NCI-H345 treated with DMSO at 0.1 percent for 48 hours (cell line): ENCODE results near the gene NFE2L2.
"Not testable (repeated sequence)": the region's sequence is repeated elsewhere in the genome, so short reads cannot be mapped to it uniquely, and the experiment has no call there.

ENCODE experiments used
- DNase-seq: peaks from one replicate; lab custom pipeline; 2025; ENCODE audit not compliant: unreplicated experiment; lab: John Stamatoyannopoulos, UW

NFE2L2 gene

DNA sequence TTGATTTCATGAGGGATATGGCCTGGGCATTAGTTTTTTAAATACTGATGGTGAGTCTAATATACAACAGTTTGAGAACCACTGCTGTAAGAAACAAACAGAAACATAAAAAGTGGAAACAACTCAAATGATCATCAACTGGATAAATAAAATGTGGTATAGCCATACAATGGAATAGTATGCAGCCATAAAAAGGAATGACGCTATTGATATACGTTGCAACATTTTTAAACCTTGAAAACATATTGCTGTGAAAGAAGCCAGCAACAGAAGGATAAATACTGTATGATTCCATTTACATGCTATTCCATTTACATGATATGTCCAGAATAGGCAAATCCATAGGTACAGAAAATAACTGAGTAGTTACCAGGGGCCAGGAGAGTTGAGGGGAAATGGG, 6.5 kb downstream of the NFE2L2 start:
- no peak for DNase-seq

GRCh38 chr2:177257471-177257870, 7.1 kb downstream of the NFE2L2 start:
- no peak for DNase-seq

- DNase-seq = no peak
Observed at GRCh38 chr2:177256695-177257094, 7.8 kb downstream of the NFE2L2 start.

GRCh38 chr2:177256026-177256425, 8.5 kb downstream of the NFE2L2 start:
- no peak for DNase-seq

DNA sequence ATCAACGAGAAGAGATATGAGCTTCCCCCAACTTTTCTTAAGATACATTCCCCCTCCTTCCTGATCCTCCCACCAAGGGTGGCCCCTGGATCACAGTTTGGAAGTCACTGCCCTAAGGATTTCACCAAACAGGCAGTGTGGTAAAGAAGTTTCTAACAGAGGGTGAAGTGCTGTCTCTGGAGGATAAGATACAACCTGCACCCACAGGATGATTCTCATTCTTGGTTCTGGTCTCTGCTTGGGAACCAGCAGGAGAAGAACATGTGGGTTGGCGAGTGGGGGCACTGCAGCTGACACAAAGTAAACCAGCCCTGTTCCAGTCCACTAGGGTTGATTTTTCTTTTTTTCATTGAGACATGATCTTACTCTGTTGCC, 9.3 kb downstream of the NFE2L2 start:
- DNase-seq = no peak

DNA sequence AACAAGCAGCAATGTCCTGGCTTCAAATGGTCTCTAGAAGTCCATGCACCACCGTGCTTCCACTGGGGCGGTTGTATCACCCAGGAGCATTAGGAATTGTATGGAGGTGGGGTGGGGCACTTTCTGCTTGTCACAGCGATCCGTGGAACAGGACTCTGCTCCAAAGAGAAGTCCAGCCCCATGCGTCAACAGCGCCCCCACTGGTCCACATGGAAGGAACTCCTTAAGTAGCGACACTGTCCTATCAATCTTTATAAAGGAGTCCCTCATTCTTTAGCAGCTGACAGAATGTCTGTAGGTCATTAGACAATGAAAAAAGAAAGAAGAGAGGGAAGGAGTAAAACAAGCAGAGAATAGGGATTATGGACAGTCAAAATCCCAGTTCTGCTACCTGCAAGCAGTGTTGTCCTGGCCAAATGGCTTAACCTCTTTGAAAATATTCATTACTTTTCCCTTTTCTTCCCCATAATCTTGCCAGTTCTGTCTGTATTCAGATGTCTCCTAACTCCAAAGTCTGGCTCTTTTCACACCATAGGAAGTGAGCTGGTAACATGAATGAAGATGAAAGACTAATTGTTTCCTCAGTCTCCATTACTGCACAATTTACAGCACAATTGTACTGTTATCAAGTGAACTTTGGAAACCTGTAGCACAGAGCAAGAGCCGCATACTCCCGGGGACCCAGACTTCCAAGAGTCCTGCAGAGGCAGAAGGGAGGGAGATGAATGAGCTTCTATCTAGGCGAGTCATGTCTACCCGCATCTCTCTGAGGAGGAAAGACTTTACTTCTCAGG, 9.9 kb downstream of the NFE2L2 start:
- DNase-seq = no peak

- DNase-seq = no peak
Observed at GRCh38 chr2:177253704-177254103, 10.8 kb downstream of the NFE2L2 start.

GRCh38 chr2:177252808-177253531, 11.6 kb downstream of the NFE2L2 start:
- no peak for DNase-seq

DNA sequence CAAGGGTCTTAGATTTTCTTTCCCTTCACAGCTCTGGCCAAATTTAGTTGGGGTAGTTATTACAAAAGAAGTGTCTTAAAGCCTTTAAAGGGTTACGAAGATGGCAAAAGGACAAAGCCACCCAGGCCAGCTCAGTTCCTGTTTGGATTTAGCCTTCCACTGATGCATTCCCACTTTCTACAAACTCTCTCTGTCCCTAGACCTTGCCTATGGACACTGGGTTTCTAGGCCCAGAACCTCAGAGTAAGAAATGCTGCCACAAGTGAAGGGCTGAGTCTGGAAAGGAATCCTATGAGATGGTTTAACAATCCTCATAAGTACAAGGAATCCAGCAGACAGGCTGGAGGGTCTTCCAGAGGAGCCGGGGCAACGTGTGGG, 13.4 kb downstream of the NFE2L2 start:
- no peak for DNase-seq

- DNase-seq = no peak
Observed at GRCh38 chr2:177250461-177250860, 14.1 kb downstream of the NFE2L2 start.

GRCh38 chr2:177249038-177249437, 15.5 kb downstream of the NFE2L2 start:
- DNase-seq = no peak

DNA sequence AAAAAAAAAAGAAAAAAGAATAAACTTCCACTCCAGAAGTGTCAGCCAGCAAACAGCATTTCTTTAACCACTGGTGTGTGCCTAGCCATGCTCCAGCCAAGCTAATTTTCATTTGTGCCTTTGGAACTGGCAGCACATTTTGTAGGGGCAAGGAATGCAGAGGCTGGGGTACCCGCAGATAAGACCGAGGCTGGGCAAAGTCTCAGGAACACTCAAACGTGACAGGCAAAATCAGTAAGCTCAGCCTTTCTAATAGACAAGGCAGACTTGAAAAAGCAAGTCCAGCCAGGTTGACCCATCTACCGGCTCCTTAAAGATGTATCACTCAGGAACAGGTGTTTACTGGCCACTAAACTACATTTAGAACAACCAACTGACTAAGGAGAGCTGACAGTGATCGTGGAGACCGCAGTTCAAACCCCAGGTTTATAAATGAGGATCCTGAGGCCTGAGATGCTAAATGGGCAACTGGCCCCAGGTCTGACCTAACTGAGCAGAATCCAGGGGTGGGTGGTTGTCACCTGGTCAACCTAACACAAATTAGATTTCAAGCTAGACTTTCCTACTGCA, 16.7 kb downstream of the NFE2L2 start:
- no peak for DNase-seq

DNA sequence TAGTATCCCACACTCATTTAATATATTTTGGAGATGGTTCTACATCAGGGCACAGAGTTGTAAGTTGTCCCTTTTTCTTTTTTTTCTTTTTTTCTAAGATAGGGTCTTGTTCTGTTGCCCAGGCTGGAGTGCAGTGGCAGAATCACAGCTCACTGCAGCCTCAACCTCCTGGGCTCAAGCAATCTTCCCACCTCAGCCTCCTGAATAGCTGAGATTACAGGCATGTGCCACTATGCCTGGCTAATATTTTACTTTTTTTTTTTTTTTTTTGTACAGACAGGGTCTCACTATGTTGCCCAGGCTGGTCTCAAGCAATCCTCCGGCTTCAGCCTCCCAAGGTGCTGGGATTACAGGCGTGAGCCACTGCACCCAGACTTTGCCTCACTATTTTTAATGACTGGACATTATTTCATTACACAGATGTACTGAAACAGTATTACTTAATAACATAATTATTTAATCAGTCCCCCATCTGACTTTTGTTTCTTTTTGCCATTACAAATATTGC, 17.9 kb downstream of the NFE2L2 start:
- not testable (repeated sequence) for DNase-seq

GRCh38 chr2:177246000-177246399, 18.5 kb downstream of the NFE2L2 start:
- no peak for DNase-seq

DNA sequence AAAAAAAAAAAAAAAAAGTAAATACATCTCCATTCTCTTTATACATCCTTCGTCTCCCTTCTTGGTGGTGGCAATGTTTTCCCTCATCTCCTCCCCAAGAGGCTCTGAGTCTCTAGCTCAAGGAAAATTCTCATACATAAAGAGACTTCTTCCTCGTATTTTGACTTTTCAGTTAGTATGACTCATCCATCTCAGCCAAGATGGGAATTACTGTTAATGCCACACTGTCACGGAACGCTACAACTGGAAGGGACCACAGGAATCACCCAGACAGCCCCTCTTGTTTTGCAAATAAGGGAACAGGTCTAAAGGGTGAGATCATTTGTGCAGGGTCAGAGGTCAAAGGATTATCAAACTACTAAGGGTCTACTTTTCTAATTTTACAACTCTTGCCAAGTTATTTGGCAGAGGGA, 19.5 kb downstream of the NFE2L2 start:
- no peak for DNase-seq

DNA sequence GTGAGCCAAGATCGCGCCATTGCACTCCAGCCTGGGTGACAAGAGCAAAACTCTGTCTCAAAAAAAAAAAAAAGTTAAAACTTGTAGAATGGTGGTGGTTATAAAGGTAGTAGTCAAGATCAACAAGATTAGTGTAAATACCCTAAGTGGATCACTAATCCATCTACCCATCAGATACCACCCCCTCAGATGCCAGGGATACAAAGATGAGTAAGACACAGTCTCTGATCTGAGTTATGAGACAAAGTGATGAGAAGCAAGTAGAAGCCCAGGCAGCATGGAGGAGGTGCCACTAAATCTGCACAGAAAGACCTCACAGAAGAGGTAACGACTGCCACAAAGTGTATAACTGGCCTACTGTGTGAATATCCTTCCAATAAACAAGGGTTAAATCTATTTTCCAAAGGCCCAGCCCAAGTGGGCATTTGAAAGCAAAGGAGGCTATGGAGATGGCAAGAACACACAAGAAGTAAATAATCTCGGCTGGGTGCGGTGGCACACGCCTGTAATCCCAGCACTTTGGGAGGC, 20.2 kb downstream of the NFE2L2 start:
- DNase-seq = no peak

DNA sequence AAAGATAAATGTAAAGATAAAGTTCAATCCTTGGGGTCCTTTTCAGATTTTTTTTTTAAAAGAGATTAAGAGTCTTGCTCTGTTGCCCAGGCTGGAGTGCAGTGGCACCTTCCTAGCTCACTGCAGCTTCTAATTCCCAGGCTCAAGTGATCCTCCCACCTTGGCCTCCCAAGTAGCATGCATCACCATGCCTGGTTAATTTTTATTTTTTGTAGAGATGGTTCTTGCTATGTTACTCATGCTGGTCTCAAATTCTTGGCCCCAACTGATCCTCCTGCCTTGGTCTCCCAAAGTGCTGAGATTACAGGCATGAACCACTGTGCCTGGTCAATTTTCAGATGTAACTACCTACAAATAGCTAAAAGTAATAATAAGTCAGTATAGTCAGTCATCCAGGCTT, 21.1 kb downstream of the NFE2L2 start:
- DNase-seq = no peak

- no peak for DNase-seq
Observed at GRCh38 chr2:177243073-177243472, 21.5 kb downstream of the NFE2L2 start.

- DNase-seq = no peak
Observed at GRCh38 chr2:177242121-177242987, 22.2 kb downstream of the NFE2L2 start.

- no peak for DNase-seq
Observed at GRCh38 chr2:177241711-177242120, 22.8 kb downstream of the NFE2L2 start.
